H9 (cell line): ENCODE results near the gene PRKCD. TPM values are rescaled to one million over a fixed set of nuclear protein-coding genes. Genes with fewer than 3 reads are reported as not detected.

Experiments
- DNase-seq: peaks from one replicate; pipeline ENCODE4 v3.0.0-alpha.2; 2017
- H2AFZ ChIP-seq: one replicate; pipeline ENCODE4 v1.6.1; 2013; ENCODE audit warnings: mild to moderate bottlenecking, low read length, control low read depth, moderate library complexity
- H2AK5ac ChIP-seq: 2 replicates; pipeline ENCODE4 v1.6.1; 2013; ENCODE audit warnings: low read length, control low read depth, mixed read lengths; ENCODE audit not compliant: insufficient read length
- H2BK120ac ChIP-seq: one replicate; pipeline ENCODE4 v1.6.1; 2013; ENCODE audit warnings: low read depth, mild to moderate bottlenecking, low read length, control low read depth, inconsistent platforms; ENCODE audit not compliant: poor library complexity, severe bottlenecking
- H2BK12ac ChIP-seq: 2 replicates; pipeline ENCODE4 v1.6.1; 2013; ENCODE audit warnings: low read length, control low read depth, mixed read lengths, low read depth; ENCODE audit not compliant: insufficient read length
- H2BK15ac ChIP-seq: 2 replicates; pipeline ENCODE4 v1.6.1; 2013; ENCODE audit warnings: low read depth, low read length, control low read depth
- H2BK20ac ChIP-seq: one replicate; pipeline ENCODE4 v1.6.1; 2013; ENCODE audit warnings: low read depth, mild to moderate bottlenecking, low read length, control low read depth, inconsistent platforms; ENCODE audit not compliant: poor library complexity, severe bottlenecking
- H2BK5ac ChIP-seq: 2 replicates; pipeline ENCODE4 v1.6.1; 2013; ENCODE audit warnings: low read length, control low read depth, mixed read lengths; ENCODE audit not compliant: insufficient read length
- H3K14ac ChIP-seq: 2 replicates; pipeline ENCODE4 v1.6.1; 2013; ENCODE audit warnings: low read length, control low read depth; ENCODE audit not compliant: insufficient read depth
- H3K18ac ChIP-seq: 2 replicates; pipeline ENCODE4 v1.6.1; 2013; ENCODE audit warnings: low read depth, mild to moderate bottlenecking, mixed read lengths, low read length, control low read depth; ENCODE audit not compliant: insufficient read length
- H3K23ac ChIP-seq: 2 replicates; pipeline ENCODE4 v1.6.1; 2013; ENCODE audit warnings: low read length, control low read depth, mixed read lengths, low read depth; ENCODE audit not compliant: insufficient read length
- H3K23me2 ChIP-seq: 2 replicates; pipeline ENCODE4 v1.6.1; 2013; ENCODE audit warnings: low read depth, mild to moderate bottlenecking, mixed read lengths, low read length, control low read depth; ENCODE audit not compliant: insufficient read length, poor library complexity, severe bottlenecking
- H3K27ac ChIP-seq: 2 replicates; pipeline ENCODE4 v1.5.1; 2013; ENCODE audit warnings: low read length, control low read depth, mixed read lengths, low read depth; ENCODE audit not compliant: insufficient read length
- H3K27me3 ChIP-seq: 2 replicates; pipeline ENCODE4 v1.6.1; 2013; ENCODE audit warnings: low read length, control low read depth, inconsistent platforms; ENCODE audit not compliant: insufficient read depth
- H3K4ac ChIP-seq: 2 replicates; pipeline ENCODE4 v1.6.1; 2013; ENCODE audit warnings: low read depth, mild to moderate bottlenecking, control low read depth, inconsistent platforms, low read length, moderate library complexity
- H3K4me1 ChIP-seq: 2 replicates; pipeline ENCODE4 v1.6.1; 2013; ENCODE audit warnings: low read length, control low read depth, inconsistent platforms; ENCODE audit not compliant: insufficient read depth
- H3K4me2 ChIP-seq: 2 replicates; pipeline ENCODE4 v1.6.1; 2013; ENCODE audit warnings: low read length, control low read depth, mixed read lengths; ENCODE audit not compliant: insufficient read length, insufficient read depth
- H3K56ac ChIP-seq: 2 replicates; pipeline ENCODE4 v1.6.1; 2013; ENCODE audit warnings: low read depth, mild to moderate bottlenecking, mixed read lengths, low read length, control low read depth; ENCODE audit not compliant: insufficient read length
- H3K79me1 ChIP-seq: 2 replicates; pipeline ENCODE4 v1.6.1; 2013; ENCODE audit warnings: low read depth, mild to moderate bottlenecking, moderate library complexity, low read length, control low read depth, inconsistent platforms; ENCODE audit not compliant: insufficient read depth, poor library complexity, severe bottlenecking
- H3K79me2 ChIP-seq: 2 replicates; pipeline ENCODE4 v1.6.1; 2013; ENCODE audit warnings: low read length, control low read depth, inconsistent platforms; ENCODE audit not compliant: insufficient read depth
- H3K9ac ChIP-seq: 2 replicates; pipeline ENCODE4 v1.6.1; 2013; ENCODE audit warnings: low read length, control low read depth, mixed read lengths; ENCODE audit not compliant: insufficient read length; ENCODE audit errors: extremely low read depth
- H3K9me3 ChIP-seq: one replicate; pipeline ENCODE4 v1.6.1; 2013; ENCODE audit warnings: low read depth, low read length, inconsistent platforms; ENCODE audit not compliant: control insufficient read depth
- H3T11ph ChIP-seq: one replicate; pipeline ENCODE4 v1.6.1; 2013; ENCODE audit warnings: mild to moderate bottlenecking, low read length, control low read depth, inconsistent platforms
- H4K20me1 ChIP-seq: one replicate; pipeline ENCODE4 v1.6.1; 2013; ENCODE audit not compliant: control insufficient read depth, insufficient read length, insufficient read depth
- H4K5ac ChIP-seq: 2 replicates; pipeline ENCODE4 v1.6.1; 2013; ENCODE audit warnings: low read depth, mild to moderate bottlenecking, mixed read lengths, low read length, control low read depth; ENCODE audit not compliant: insufficient read length
- H4K8ac ChIP-seq: replicated peaks from 2 replicates; pipeline ENCODE4 v1.6.1; 2013; ENCODE audit warnings: low read length, control low read depth, mixed read lengths, low read depth; ENCODE audit not compliant: insufficient read length
- H4K91ac ChIP-seq: 2 replicates; pipeline ENCODE4 v1.6.1; 2013; ENCODE audit warnings: low read depth, mild to moderate bottlenecking, moderate library complexity, mixed read lengths, low read length, control low read depth; ENCODE audit not compliant: insufficient read length
- H3K27ac Mint-ChIP-seq, 3 experiments: 2 replicates in 2 of 3; 3 replicates in 1 of 3; pipeline ENCODE4 v1.8.0; 2020 to 2021; ENCODE audit warnings: mixed read lengths in 3 of 3, mild to moderate bottlenecking in 1 of 3, moderate library complexity in 1 of 3
- H3K27me3 Mint-ChIP-seq: 2 replicates; pipeline ENCODE4 v1.8.0; 2021; ENCODE audit warnings: low read depth, mild to moderate bottlenecking, moderate library complexity, mixed read lengths
- H3K36me3 Mint-ChIP-seq, 3 experiments: 2 replicates in 2 of 3; 3 replicates in 1 of 3; pipeline ENCODE4 v1.8.0; 2020 to 2021; ENCODE audit warnings: low read depth in 3 of 3, mixed read lengths in 3 of 3; ENCODE audit not compliant: insufficient read depth in 1 of 3
- H3K4me1 Mint-ChIP-seq, 2 experiments: 2 replicates each; pipeline ENCODE4 v1.8.0; 2020; ENCODE audit warnings: mixed read lengths in 2 of 2
- H3K4me3 Mint-ChIP-seq, 2 experiments: 2 replicates in 1 of 2; 3 replicates in 1 of 2; pipeline ENCODE4 v1.8.0; 2020 to 2021; ENCODE audit warnings: mild to moderate bottlenecking in 2 of 2, mixed read lengths in 2 of 2, moderate library complexity in 1 of 2
- H3K9me3 Mint-ChIP-seq, 2 experiments: 2 replicates in 1 of 2; 3 replicates in 1 of 2; pipeline ENCODE4 v1.8.0; 2020; ENCODE audit warnings: mild to moderate bottlenecking in 2 of 2, mixed read lengths in 2 of 2, moderate library complexity in 1 of 2
- WGBS: extraction: QIAGEN DNeasy Blood & Tissue Kit; methylation state at CpG from one replicate; pipeline ENCODE4 v1.1.7; 2013; ENCODE audit warnings: missing lambda C conversion rate, low lambda C conversion rate, mixed read lengths; ENCODE audit not compliant: insufficient read length; ENCODE audit errors: extremely low coverage; 5-methylcytosine and 5-hydroxymethylcytosine counted together
- total RNA-seq: library from RNA; stranded (reverse); gene quantifications from 2 replicates; pipeline ENCODE4 v1.2.1, GENCODE V29; 2021
- TF ChIP-seq, protein P1 (sequence below): fragments of 200-600 bp; sonication (generic); conservative IDR thresholded peaks from 3 replicates; pipeline ENCODE4 v1.8.0; 2021; ENCODE audit warnings: antibody characterized with exemption, mild to moderate bottlenecking

Gene PRKCD
- total RNA-seq, 1 experiment from 2014 or later = 23.7 TPM

DNA sequence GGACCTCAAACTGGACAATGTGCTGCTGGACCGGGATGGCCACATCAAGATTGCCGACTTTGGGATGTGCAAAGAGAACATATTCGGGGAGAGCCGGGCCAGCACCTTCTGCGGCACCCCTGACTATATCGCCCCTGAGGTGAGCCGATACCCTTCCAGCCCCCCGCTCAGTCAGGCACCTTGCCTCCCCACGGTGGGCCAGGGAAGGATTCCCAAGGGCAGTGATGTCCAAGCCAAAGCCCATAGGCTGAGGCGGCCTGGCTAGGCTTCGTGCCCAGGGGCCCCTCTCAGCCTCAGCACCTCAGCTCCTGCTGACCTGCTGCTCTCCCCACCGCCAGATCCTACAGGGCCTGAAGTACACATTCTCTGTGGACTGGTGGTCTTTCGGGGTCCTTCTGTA is 27.7 kb downstream of the PRKCD start:
- no peak overlapping the region for H3K14ac ChIP-seq
- H4K5ac ChIP-seq = no peak overlapping the region
- H4K91ac ChIP-seq = no peak overlapping the region
- no peak overlapping the region for H3K18ac ChIP-seq
- H3K79me1 ChIP-seq = no peaks in the 10 kb centered on the region
- H3K23me2 ChIP-seq = no peaks in the 10 kb centered on the region
- whole genome bisulfite sequencing = no CpG with 5 or more reads among the region's 13 CpGs
- H2AK5ac ChIP-seq = no peak overlapping the region
- no peak overlapping the region for H3T11ph ChIP-seq
- no peak overlapping the region for H3K23ac ChIP-seq
- no peak overlapping the region for H2BK5ac ChIP-seq
- Mint-ChIP-seq H3K9me3 (no peaks in the 10 kb centered on the region), H3K4me3 (no peak overlapping the region), H3K27me3 (no peaks in the 10 kb centered on the region), H3K36me3 (peaks cover 2 to 30% (median 20%) of the 10 kb centered on the region in 3 experiments; a peak in 6 of 7 replicates), H3K4me1 (peaks cover 6 to 11% of the 10 kb centered on the region in 2 experiments), H3K27ac (no peak overlapping the region; a peak in 1 of 7 replicates)
- H2BK120ac ChIP-seq = no peak overlapping the region
- H2BK12ac ChIP-seq = no peak overlapping the region
- no peaks in the 10 kb centered on the region for H3K9me3 ChIP-seq
- H4K20me1 ChIP-seq = no peaks in the 10 kb centered on the region
- no peak overlapping the region for H4K8ac ChIP-seq
- H3K9ac ChIP-seq = no peak overlapping the region
- H2BK15ac ChIP-seq = no peak overlapping the region
- DNase-seq = no peak
- H3K79me2 ChIP-seq = no peaks in the 10 kb centered on the region
- H3K4me2 ChIP-seq = no peak overlapping the region
- H2BK20ac ChIP-seq = no peak overlapping the region
- TF ChIP-seq, protein P1, sequence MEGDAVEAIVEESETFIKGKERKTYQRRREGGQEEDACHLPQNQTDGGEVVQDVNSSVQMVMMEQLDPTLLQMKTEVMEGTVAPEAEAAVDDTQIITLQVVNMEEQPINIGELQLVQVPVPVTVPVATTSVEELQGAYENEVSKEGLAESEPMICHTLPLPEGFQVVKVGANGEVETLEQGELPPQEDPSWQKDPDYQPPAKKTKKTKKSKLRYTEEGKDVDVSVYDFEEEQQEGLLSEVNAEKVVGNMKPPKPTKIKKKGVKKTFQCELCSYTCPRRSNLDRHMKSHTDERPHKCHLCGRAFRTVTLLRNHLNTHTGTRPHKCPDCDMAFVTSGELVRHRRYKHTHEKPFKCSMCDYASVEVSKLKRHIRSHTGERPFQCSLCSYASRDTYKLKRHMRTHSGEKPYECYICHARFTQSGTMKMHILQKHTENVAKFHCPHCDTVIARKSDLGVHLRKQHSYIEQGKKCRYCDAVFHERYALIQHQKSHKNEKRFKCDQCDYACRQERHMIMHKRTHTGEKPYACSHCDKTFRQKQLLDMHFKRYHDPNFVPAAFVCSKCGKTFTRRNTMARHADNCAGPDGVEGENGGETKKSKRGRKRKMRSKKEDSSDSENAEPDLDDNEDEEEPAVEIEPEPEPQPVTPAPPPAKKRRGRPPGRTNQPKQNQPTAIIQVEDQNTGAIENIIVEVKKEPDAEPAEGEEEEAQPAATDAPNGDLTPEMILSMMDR = no peak
- H3K27me3 ChIP-seq = no peaks in the 10 kb centered on the region
- H3K4ac ChIP-seq = no peak overlapping the region
- H3K56ac ChIP-seq = no peak overlapping the region
- H3K4me1 ChIP-seq = no peaks in the 10 kb centered on the region
- no peak overlapping the region for H3K27ac ChIP-seq
- H2AFZ ChIP-seq = no peak overlapping the region
